ENCODE measurements around the gene KIF13A.
"Not testable (repeated sequence)": the region's sequence is repeated elsewhere in the genome, so short reads cannot be mapped to it uniquely, and the experiment has no call there.

KIF13A gene

DNA sequence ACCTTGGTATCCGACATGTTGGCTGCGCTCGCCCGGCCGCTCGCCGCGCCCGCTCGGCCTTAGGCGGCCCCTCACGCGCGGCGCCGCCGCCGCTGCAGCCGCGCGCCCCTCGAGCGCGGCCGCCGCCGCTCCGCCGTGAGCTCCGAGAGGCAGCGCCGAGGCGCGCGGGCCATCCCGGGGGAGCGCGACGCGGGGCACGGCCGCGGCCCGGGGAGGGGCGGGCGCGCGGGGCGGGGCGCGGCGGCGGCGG lies at the start of gene KIF13A:
Gene KIF13A, minus strand, starts transcription at position 189 of the 250 bp plus-strand sequence. Its CDS starts 172 bp downstream, at position 17.
- no peak for DNase-seq

DNA sequence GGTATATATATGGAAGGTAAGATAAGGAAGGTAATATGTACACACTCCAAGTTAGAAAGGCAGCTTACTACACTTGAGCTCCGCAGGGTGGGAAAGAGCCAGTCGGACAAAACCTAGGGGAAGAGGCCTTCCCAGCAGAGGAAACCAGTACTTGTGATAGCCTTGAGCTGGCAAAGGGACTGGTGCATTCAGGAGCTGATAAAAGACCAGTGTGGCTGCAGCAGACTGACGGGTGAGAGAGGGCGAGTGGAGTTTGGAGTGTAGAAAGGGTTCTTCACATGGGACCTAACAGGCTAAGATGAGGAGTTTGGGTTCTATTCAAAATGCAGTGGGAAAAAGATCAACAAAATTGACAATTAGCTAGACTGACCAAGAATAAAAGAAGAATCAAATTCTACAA lies 49.3 kb upstream of the KIF13A start:
- DNase-seq, result no peak

- no peak for DNase-seq
Measured at GRCh38 chr6:18035330-18035854, 48.0 kb upstream of the KIF13A start.

- no peak for DNase-seq
Measured at GRCh38 chr6:18034798-18035202, 47.4 kb upstream of the KIF13A start.

- DNase-seq, result no peak
Measured at GRCh38 chr6:18031680-18032256, 44.3 kb upstream of the KIF13A start.

GRCh38 chr6:18031189-18031588 lies 43.8 kb upstream of the KIF13A start:
- DNase-seq, result no peak

DNA sequence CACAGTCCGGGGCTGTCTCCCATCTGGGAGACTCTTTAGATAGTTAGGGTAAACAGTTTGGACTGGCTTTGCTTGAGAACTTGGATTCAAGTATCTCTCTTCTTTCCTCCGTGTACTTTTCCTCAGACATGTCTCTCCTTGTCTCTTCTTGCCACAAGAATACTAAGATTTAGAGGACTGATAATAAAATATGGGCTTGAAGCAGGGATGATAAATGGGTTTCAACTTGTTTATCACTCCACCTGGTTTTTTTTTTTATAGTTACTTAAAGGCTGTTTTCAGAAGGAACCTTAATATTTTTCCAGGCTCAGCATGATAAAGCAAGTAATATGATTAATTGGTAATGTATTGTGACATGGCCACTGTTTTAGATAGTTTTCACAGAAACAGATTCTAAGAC lies 40.9 kb upstream of the KIF13A start:
- no peak for DNase-seq

- DNase-seq, result no peak
Measured at GRCh38 chr6:18025596-18025995, 38.2 kb upstream of the KIF13A start.

DNA sequence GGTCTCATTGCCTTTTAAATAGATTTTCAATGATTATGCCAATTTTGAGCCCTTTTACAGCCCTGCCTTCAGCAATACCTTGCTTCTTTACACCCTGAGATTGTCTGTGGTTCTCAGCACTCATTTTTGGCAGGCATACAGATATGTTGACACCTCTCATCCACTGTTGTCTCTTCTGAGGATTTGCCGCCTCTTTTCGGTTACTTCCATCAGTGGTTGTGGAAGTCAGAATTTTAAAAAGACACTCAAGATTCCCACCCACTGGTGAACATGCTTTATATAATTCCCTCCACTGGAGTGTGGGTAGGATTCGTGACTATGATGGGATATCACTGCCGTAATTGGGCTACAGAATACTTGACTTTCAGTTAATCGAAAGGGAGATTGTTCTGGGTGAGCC lies 37.4 kb upstream of the KIF13A start:
- no peak for DNase-seq

- DNase-seq, result no peak
Measured at GRCh38 chr6:18023891-18024290, 36.5 kb upstream of the KIF13A start.

GRCh38 chr6:18022398-18023231 lies 35.2 kb upstream of the KIF13A start:
- DNase-seq, result no peak

GRCh38 chr6:18021166-18021850 lies 33.9 kb upstream of the KIF13A start:
- no peak for DNase-seq

DNA sequence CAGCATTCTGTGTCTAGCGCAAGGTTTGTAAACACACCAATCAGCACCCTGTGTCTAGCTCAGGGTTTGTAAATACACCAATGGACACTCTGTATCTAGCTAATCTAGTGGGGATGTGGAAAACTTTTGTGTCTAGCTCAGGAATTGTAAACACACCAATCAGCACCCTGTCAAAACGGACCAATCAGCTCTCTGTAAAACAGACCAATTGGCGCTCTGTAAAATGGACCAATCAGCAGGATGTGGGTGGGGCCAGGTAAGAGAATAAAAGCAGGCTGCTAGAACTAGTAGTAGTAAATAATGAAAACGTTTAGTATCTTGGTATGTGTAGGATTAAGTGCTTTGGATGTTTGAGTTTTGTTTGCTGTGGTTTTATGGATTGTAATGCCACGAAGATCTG lies 33.1 kb upstream of the KIF13A start:
- not testable (repeated sequence) for DNase-seq

DNA sequence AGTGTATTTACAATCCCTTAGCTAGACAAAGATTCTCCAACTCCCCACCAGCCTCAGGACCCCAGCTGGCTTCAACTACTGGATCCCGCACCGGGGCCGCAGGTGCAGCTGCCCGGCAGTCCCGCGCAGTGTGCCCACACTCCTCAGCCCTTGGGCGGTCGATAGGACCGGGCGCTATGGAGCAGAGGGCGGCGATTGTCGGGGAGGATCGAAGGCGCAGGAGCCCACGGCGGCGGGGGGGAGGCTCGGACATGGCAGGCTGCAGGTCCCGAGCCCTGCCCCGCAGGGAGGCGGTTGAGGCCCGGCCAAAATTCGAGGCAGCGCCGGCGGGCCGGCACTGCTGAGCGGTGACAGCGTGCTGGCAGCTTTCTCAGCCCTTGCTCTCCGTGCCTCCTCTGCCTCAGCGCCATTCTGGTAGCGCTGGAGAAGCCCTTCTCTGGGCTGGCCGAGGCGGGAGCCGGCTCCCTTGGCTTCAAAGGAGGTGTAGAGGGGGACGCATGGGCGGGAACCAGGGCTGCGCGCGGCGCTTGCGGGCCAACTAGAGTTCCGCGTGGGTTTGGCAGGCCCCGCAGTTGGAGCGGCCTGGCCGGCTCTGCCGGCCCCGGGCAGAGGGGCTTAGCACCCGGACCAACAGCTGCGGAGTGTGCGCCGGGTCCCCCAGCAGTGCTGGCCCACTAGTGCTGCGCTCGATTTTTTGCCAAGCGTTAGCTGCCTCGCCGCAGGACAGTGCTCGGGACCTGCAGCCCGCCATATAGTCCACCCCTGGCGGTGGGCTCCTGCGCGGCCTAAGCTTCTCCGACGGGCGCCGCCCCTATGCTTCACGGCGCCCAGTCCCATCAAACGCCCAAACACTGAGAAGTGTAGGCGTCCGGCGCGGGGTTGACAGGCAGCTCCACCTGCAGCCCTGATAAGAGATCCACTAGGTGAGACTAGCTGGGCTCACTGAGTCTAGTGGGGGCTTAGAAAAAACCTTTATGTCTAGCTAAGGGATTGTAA lies 32.4 kb upstream of the KIF13A start:
- no peak for DNase-seq

GRCh38 chr6:18019133-18019532 lies 31.7 kb upstream of the KIF13A start:
- not testable (repeated sequence) for DNase-seq

- DNase-seq, result no peak
Measured at GRCh38 chr6:18016698-18017097, 29.3 kb upstream of the KIF13A start.

- DNase-seq, result no peak
Measured at GRCh38 chr6:18016133-18016532, 28.7 kb upstream of the KIF13A start.

GRCh38 chr6:18011287-18011686 lies 23.9 kb upstream of the KIF13A start:
- no peak for DNase-seq

GRCh38 chr6:18010540-18010939 lies 23.1 kb upstream of the KIF13A start:
- DNase-seq, result not testable (repeated sequence)

DNA sequence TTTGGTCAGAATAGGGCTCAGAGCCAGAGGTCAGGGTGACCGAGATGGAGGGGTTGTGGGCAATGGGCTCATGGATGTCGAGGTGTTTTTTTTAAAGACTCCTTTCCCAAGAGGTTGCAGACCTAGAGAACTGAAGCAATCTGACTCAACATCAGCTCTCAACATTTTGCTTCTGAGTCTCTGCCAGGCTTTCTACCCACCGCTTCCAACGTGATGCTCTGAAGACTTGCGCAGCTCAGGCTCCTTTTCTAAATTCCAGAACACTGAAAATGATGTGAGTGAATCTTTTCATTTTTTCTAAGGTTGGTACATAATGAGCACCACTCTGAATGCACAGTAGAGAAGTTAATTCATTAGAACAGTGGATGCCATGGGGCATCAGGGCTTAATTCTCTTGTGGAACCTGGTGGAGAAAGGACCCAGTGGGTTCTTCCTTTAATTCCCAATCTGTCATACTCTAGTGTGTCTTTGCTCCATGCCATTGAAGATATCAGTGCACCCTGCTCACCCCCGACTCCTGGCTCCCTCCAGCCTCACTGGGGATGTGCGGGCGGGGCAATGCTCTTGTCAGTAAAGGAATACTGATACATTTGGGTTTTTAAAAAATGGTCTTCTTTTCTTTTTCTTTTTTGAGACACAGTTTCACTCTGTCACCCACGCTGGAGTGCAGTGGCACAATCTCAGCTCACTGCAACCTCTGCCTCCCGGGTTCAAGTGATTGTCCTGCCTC lies 17.0 kb upstream of the KIF13A start:
- no peak for DNase-seq

- DNase-seq, result no peak
Measured at GRCh38 chr6:17999425-17999824, 12.0 kb upstream of the KIF13A start.

DNA sequence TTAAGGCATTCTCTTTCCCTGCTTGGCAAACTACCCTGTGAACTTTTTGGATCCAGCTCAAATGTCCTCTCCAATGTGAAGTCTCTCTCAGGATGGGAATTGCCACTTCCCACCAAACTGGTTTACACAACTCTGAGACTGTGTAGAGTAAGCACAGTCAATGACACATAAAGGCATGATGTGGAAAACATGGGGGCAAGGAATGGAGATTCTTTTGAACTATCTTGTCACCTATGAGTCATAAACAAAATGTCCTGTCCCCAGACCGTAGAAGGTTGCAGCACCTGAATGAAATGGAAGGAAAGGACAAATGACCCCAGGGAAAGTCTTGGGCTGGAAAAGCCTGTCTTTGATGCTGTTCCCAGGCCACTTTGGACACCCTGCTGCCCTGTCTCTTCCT lies 11.0 kb upstream of the KIF13A start:
- no peak for DNase-seq
